B cell (primary cell): ENCODE measurements around the gene PHF20. TPM values are rescaled to one million over a fixed set of nuclear protein-coding genes. Genes with fewer than 3 reads are reported as not detected.

Experiments
- ATAC-seq: fragments of 200-7000 bp; cut with Tn5 transposase; one replicate; pipeline ENCODE4 v1.10.0; 2021; ENCODE audit warnings: low read depth, mild to moderate bottlenecking, moderate number of reproducible peaks, moderate library complexity
- CTCF ChIA-PET: fragments of 350-600 bp; sonication (Branson Sonifier 250); formaldehyde crosslinking; loops from one replicate; lab custom pipeline; 2021; ENCODE audit warnings: antibody characterized with exemption, inconsistent platforms; lab: Charles Lee
- POLR2A ChIA-PET: fragments of 350-600 bp; sonication (Branson Sonifier 250); formaldehyde crosslinking; loops from one replicate; lab custom pipeline; 2021; ENCODE audit warnings: antibody characterized with exemption; lab: Charles Lee
- DNase-seq: peaks from one replicate; pipeline ENCODE4 v3.0.0; 2013
- H2AFZ ChIP-seq: 2 replicates; pipeline ENCODE4 v1.6.1; 2012; ENCODE audit warnings: mild to moderate bottlenecking, low read depth, low read length; ENCODE audit not compliant: insufficient read depth, poor library complexity, severe bottlenecking
- H3K27ac ChIP-seq, 2 donors: 1 replicate in 1 of 2; 2 replicates in 1 of 2; pipeline ENCODE4 v1.5.1; 2012 to 2013; ENCODE audit warnings: low read length in 2 of 2, mild to moderate bottlenecking in 2 of 2, moderate library complexity in 1 of 2
- H3K27me3 ChIP-seq, 4 experiments: fragments of 200-600 bp in 1 of 4; sonication (generic) in 1 of 4; replicated peaks in 1 of 4; 1 replicate in 2 of 4; 2 replicates in 2 of 4; pipeline versions ENCODE4 v1.6.1 to v1.7.0; 2013 to 2016; ENCODE audit warnings: low read length in 3 of 4, mild to moderate bottlenecking in 2 of 4, mixed read lengths in 1 of 4, moderate library complexity in 1 of 4; ENCODE audit not compliant: insufficient read depth in 4 of 4, control insufficient read depth in 3 of 4; ENCODE audit errors: control extremely low read depth in 1 of 4
- H3K36me3 ChIP-seq, 2 experiments: replicated peaks in 1 of 2; 1 replicate in 1 of 2; 2 replicates in 1 of 2; pipeline versions ENCODE4 v1.6.1 to v1.7.1; 2013; ENCODE audit warnings: low read length in 1 of 2; ENCODE audit not compliant: insufficient read depth in 2 of 2, control insufficient read depth in 1 of 2; ENCODE audit errors: control extremely low read depth in 1 of 2, extremely low read depth in 1 of 2
- H3K4me1 ChIP-seq, 2 donors: fragments of 200-600 bp in 1 of 2; sonication (generic) in 1 of 2; 1 replicate in 1 of 2; 2 replicates in 1 of 2; pipeline versions ENCODE4 v1.5.1 to v1.6.1; 2013 to 2017; ENCODE audit warnings: low read length in 2 of 2; ENCODE audit not compliant: control insufficient read depth in 2 of 2, insufficient read depth in 2 of 2
- H3K4me2 ChIP-seq: replicated peaks from 2 replicates; pipeline ENCODE3; 2012; ENCODE audit warnings: mild to moderate bottlenecking, low read depth, low read length; ENCODE audit not compliant: poor library complexity, severe bottlenecking
- H3K4me3 ChIP-seq, 5 experiments: fragments of 200-600 bp in 1 of 5; sonication (generic) in 1 of 5; 1 replicate in 3 of 5; 2 replicates in 2 of 5; pipeline versions ENCODE4 v1.5.1 to v1.7.0; 2011 to 2016; ENCODE audit warnings: low read length in 4 of 5, mild to moderate bottlenecking in 4 of 5, low read depth in 2 of 5, control low read depth in 1 of 5, moderate library complexity in 1 of 5; ENCODE audit not compliant: insufficient read depth in 1 of 5; ENCODE audit errors: control extremely low read depth in 1 of 5, extremely low read depth in 1 of 5
- H3K79me2 ChIP-seq: fragments of 200-600 bp; sonication (generic); one replicate; pipeline ENCODE4 v1.6.0; 2016; ENCODE audit warnings: low read length; ENCODE audit not compliant: control insufficient read depth, insufficient read depth
- H3K9ac ChIP-seq: fragments of 200-600 bp; sonication (generic); 2 replicates; pipeline ENCODE4 v1.6.1; 2017; ENCODE audit warnings: mild to moderate bottlenecking, low read length, moderate library complexity
- H3K9me3 ChIP-seq, 3 donors: one replicate each; pipeline versions ENCODE4 v1.6.1 to v1.7.1; 2013; ENCODE audit warnings: low read length in 2 of 3; ENCODE audit not compliant: control insufficient read depth in 2 of 3, insufficient read depth in 1 of 3; ENCODE audit errors: control extremely low read depth in 1 of 3
- H4K20me1 ChIP-seq: 2 replicates; pipeline ENCODE4 v1.6.0; 2012; ENCODE audit warnings: mild to moderate bottlenecking, low read length; ENCODE audit not compliant: insufficient read depth, control insufficient read depth, poor library complexity, severe bottlenecking
- H3K27ac Mint-ChIP-seq: one replicate; pipeline ENCODE4 v1.8.0; 2021; ENCODE audit warnings: mixed read lengths
- H3K27me3 Mint-ChIP-seq: one replicate; pipeline ENCODE4 v1.8.0; 2021; ENCODE audit warnings: mixed read lengths
- H3K4me1 Mint-ChIP-seq: one replicate; pipeline ENCODE4 v1.8.0; 2021; ENCODE audit warnings: mixed read lengths
- H3K4me3 Mint-ChIP-seq: one replicate; pipeline ENCODE4 v1.8.0; 2021; ENCODE audit warnings: mixed read lengths
- H3K9me3 Mint-ChIP-seq: one replicate; pipeline ENCODE4 v1.8.0; 2022; ENCODE audit warnings: mixed read lengths; ENCODE audit not compliant: insufficient read depth
- CTCF ChIP-seq: fragments of 200-600 bp; IDR thresholded peaks from one replicate; pipeline ENCODE4 v1.8.0; 2022; ENCODE audit warnings: antibody characterized with exemption, mild to moderate bottlenecking
- EZH2 ChIP-seq: IDR thresholded peaks from 2 replicates; pipeline ENCODE4 v1.6.1; 2012; ENCODE audit warnings: borderline replicate concordance, low read depth, mild to moderate bottlenecking, moderate library complexity, low read length; ENCODE audit not compliant: insufficient read depth, poor library complexity, severe bottlenecking
- WGBS: methylation state at CpG from one replicate; pipeline ENCODE4 v1.1.5; 2013; ENCODE audit warnings: missing lambda C conversion rate; ENCODE audit not compliant: insufficient coverage; 5-methylcytosine and 5-hydroxymethylcytosine counted together
- intact Hi-C: fragments of 100-400 bp; cut with micrococcal nuclease; formaldehyde crosslinking; loops from one replicate; pipeline ENCODE4 v1.10.0; 2022
- polyA plus RNA-seq: library from polyadenylated mRNA; depleted of rRNA; stranded (reverse); fragments of >200 nt; gene quantifications from 2 replicates; pipeline ENCODE4 v1.2.3, GENCODE V29; 2012
- total RNA-seq, 2 donors: library from RNA; stranded (reverse); fragments of 120-200 nt in 1 of 2; gene quantifications; 1 replicate in 1 of 2; 2 replicates in 1 of 2; pipeline versions ENCODE4 v1.2.3 to v1.2.4, GENCODE V29; 2013 to 2022

PHF20 gene
- total and polyA plus RNA-seq, 2 donors (not counting 1 experiment from before 2014, with no cell fraction given), result 53.6 to 92.3 TPM

DNA sequence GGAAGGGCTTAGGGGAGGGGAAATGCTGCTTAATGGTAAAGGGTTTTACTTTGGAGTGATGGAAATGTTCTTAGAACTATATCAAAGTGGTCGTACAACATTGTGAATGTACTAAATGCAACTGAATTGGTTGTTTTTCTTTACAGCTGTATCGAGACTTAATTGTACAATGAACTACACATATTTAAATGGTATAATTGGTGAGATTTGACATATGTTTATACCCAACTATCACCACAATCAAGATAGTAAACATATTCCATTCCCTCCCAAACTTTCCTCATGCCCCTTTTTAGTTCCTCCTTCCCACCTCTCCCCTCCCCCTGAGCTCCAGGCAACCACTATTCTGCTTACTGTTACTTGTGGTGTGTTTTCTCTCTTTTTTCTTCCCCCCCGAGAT, 138.4 kb downstream of the PHF20 start:
- CTCF ChIA-PET, result no interaction called here

GRCh38 chr20:35912881-35913280, 141.1 kb downstream of the PHF20 start:
- no peaks in the 10 kb centered on the region for H3K27me3 ChIP-seq
- peaks cover 9% of the 10 kb centered on the region for H3K79me2 ChIP-seq
- intact Hi-C loops, result no loop called here
- H3K9ac ChIP-seq, result no peak overlapping the region
- no peak overlapping the region for H3K4me2 ChIP-seq
- Mint-ChIP-seq H3K9me3 (no peaks in the 10 kb centered on the region), H3K4me3 (no peak overlapping the region), H3K4me1 (no peaks in the 10 kb centered on the region), H3K27ac (no peak overlapping the region), H3K27me3 (no peaks in the 10 kb centered on the region)
- no peak for DNase-seq
- no peaks in the 10 kb centered on the region for H3K9me3 ChIP-seq
- no peak overlapping the region for H3K27ac ChIP-seq
- H3K36me3 ChIP-seq, result peaks cover 4 to 60% of the 10 kb centered on the region in 2 experiments
- WGBS, result 100% methylated on average over 3 of the region's 4 CpGs
- peaks cover 13% of the 10 kb centered on the region for H4K20me1 ChIP-seq
- H2AFZ ChIP-seq, result no peak overlapping the region
- POLR2A ChIA-PET, result no interaction called here
- no peak for ATAC-seq
- no peaks in the 10 kb centered on the region for H3K4me1 ChIP-seq
- TF ChIP-seq EZH2 (no peak), CTCF (no peak)
- CTCF ChIA-PET, result interaction anchor here (0.5 to 0.7 kb wide), 2 partner anchors 16 to 35 kb away, joined by 4 read pairs; no protein-coding TSS in a partner anchor
- no peak overlapping the region for H3K4me3 ChIP-seq

More for the DNA sequence above, 138.4 kb downstream of the PHF20 start:
- Mint-ChIP-seq H3K4me3 (no peak overlapping the region), H3K4me1 (no peaks in the 10 kb centered on the region), H3K27ac (no peak overlapping the region), H3K27me3 (no peaks in the 10 kb centered on the region), H3K9me3 (no peaks in the 10 kb centered on the region)
- Histone ChIP-seq H3K36me3 (peaks cover 0 to 63% of the 10 kb centered on the region in 2 experiments), H3K79me2 (peaks cover 30% of the 10 kb centered on the region), H3K27ac (no peak overlapping the region), H4K20me1 (peaks cover 28% of the 10 kb centered on the region), H3K4me2 (no peak overlapping the region), H3K4me3 (no peak overlapping the region), H3K4me1 (no peaks in the 10 kb centered on the region), H2AFZ (no peak overlapping the region), H3K9me3 (no peaks in the 10 kb centered on the region), H3K27me3 (no peaks in the 10 kb centered on the region), H3K9ac (no peak overlapping the region)
- DNase-seq (no peak), ATAC-seq (no peak)
- intact Hi-C loops, result no loop called here
- POLR2A ChIA-PET, result no interaction called here
- no peak for TF ChIP-seq CTCF
- TF ChIP-seq EZH2, result no peak
- WGBS, result no CpG with 5 or more reads among the region's 3 CpGs
